MCF 10A (cell line): ENCODE results near the gene BUB1B. TPM values are rescaled to one million over a fixed set of nuclear protein-coding genes. Genes with fewer than 3 reads are reported as not detected.

Experiments used
- BruUV-seq: library from RNA; stranded (reverse); fragments of 400-500 nt; replicated peaks from 2 replicates; lab custom pipeline; 2021; lab: Mats Ljungman, UMichigan
- CTCF ChIA-PET: fragments of 300-600 bp; sonication (Branson Sonifier 250); formaldehyde crosslinking; extraction: SDS; loops from one replicate; lab custom pipeline; 2021; ENCODE audit warnings: antibody characterized with exemption, inconsistent platforms; lab: Yijun Ruan, JAX
- POLR2A ChIA-PET: fragments of 300-600, 350-650 bp; sonication (Branson Sonifier 250); formaldehyde crosslinking; extraction: SDS; loops from one replicate; lab custom pipeline; 2020; ENCODE audit warnings: antibody characterized with exemption, inconsistent platforms; lab: Yijun Ruan, JAX
- DNase-seq: peaks from one replicate; pipeline ENCODE4 v3.0.0-alpha.2; 2018; ENCODE audit not compliant: unreplicated experiment
- H3K27ac Mint-ChIP-seq: one replicate; pipeline ENCODE4 v1.8.0; 2022; ENCODE audit warnings: mild to moderate bottlenecking, low read depth, mixed read lengths; ENCODE audit not compliant: unreplicated experiment
- H3K27me3 Mint-ChIP-seq: one replicate; pipeline ENCODE4 v1.8.0; 2022; ENCODE audit warnings: mixed read lengths; ENCODE audit not compliant: insufficient read depth, unreplicated experiment
- H3K36me3 Mint-ChIP-seq: one replicate; pipeline ENCODE4 v1.8.0; 2022; ENCODE audit warnings: mild to moderate bottlenecking, moderate library complexity, mixed read lengths; ENCODE audit not compliant: insufficient read depth, unreplicated experiment
- H3K4me1 Mint-ChIP-seq: one replicate; pipeline ENCODE4 v1.8.0; 2022; ENCODE audit warnings: mixed read lengths; ENCODE audit not compliant: insufficient read depth, unreplicated experiment
- H3K4me3 Mint-ChIP-seq: one replicate; pipeline ENCODE4 v1.8.0; 2022; ENCODE audit warnings: mild to moderate bottlenecking, moderate library complexity, mixed read lengths; ENCODE audit not compliant: unreplicated experiment
- H3K9me3 Mint-ChIP-seq: one replicate; pipeline ENCODE4 v1.8.0; 2022; ENCODE audit warnings: mixed read lengths; ENCODE audit not compliant: unreplicated experiment
- intact Hi-C: fragments of 100-400 bp; cut with micrococcal nuclease; formaldehyde crosslinking; loops from 2 replicates; pipeline ENCODE4 v1.14.1; 2022
- total RNA-seq: library from RNA; stranded (reverse); gene quantifications from 2 replicates; pipeline ENCODE4 v1.2.3, GENCODE V29; 2022
- TF ChIP-seq, protein P1 (sequence below): fragments of 200-600 bp; IDR thresholded peaks from one replicate; pipeline ENCODE4 v1.8.0; 2022; ENCODE audit warnings: antibody characterized with exemption, mild to moderate bottlenecking; ENCODE audit not compliant: unreplicated experiment

The BUB1B gene
- total RNA-seq, 1 experiment from 2014 or later, result 30.9 TPM

GRCh38 chr15:40233727-40234577 lies 73.1 kb downstream of the BUB1B start:
- ChIA-PET CTCF (interaction anchor here (0.6 to 4.4 kb wide), 7 partner anchors 11 to 790 kb away, joined by 3 to 35 read pairs (median 4); no protein-coding TSS in a partner anchor), POLR2A (interaction anchor here (0.9 to 2.4 kb wide), 4 partner anchors 11 to 33 kb away, joined by 4 to 12 read pairs (median 6); no protein-coding TSS in a partner anchor)
- H3K9me3 Mint-ChIP-seq, result no peaks in the 10 kb centered on the region
- peak; percentile 63 for DNase-seq
- peaks cover 24% of the 10 kb centered on the region for H3K4me1 Mint-ChIP-seq
- peaks cover 4% of the 10 kb centered on the region for H3K36me3 Mint-ChIP-seq
- BruUV-seq, result no TSS peak
- H3K27me3 Mint-ChIP-seq, result no peaks in the 10 kb centered on the region
- H3K27ac Mint-ChIP-seq, result peak overlapping the region; percentile 54
- H3K4me3 Mint-ChIP-seq, result no peak overlapping the region
- TF ChIP-seq, protein P1, sequence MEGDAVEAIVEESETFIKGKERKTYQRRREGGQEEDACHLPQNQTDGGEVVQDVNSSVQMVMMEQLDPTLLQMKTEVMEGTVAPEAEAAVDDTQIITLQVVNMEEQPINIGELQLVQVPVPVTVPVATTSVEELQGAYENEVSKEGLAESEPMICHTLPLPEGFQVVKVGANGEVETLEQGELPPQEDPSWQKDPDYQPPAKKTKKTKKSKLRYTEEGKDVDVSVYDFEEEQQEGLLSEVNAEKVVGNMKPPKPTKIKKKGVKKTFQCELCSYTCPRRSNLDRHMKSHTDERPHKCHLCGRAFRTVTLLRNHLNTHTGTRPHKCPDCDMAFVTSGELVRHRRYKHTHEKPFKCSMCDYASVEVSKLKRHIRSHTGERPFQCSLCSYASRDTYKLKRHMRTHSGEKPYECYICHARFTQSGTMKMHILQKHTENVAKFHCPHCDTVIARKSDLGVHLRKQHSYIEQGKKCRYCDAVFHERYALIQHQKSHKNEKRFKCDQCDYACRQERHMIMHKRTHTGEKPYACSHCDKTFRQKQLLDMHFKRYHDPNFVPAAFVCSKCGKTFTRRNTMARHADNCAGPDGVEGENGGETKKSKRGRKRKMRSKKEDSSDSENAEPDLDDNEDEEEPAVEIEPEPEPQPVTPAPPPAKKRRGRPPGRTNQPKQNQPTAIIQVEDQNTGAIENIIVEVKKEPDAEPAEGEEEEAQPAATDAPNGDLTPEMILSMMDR, result no peak
- intact Hi-C loops, result no loop called here

GRCh38 chr15:40234783-40235182 lies 73.9 kb downstream of the BUB1B start:
- no peaks in the 10 kb centered on the region for H3K27me3 Mint-ChIP-seq
- H3K4me3 Mint-ChIP-seq, result no peak overlapping the region
- H3K4me1 Mint-ChIP-seq, result peaks cover 31% of the 10 kb centered on the region
- TF ChIP-seq, protein P1, result no peak
- no TSS peak for BruUV-seq
- no peaks in the 10 kb centered on the region for H3K9me3 Mint-ChIP-seq
- CTCF ChIA-PET, result interaction anchor here (0.7 to 4.4 kb wide), 4 partner anchors 11 to 39 kb away, joined by 3 to 35 read pairs (median 18); no protein-coding TSS in a partner anchor
- peak overlapping the region; percentile 54 for H3K27ac Mint-ChIP-seq
- H3K36me3 Mint-ChIP-seq, result no peaks in the 10 kb centered on the region
- intact Hi-C loops, result no loop called here
- DNase-seq, result peak; percentile 51
- POLR2A ChIA-PET, result interaction anchor here (0.9 to 2.4 kb wide), 4 partner anchors 11 to 32 kb away, joined by 4 to 12 read pairs (median 6); no protein-coding TSS in a partner anchor

- H3K27me3 Mint-ChIP-seq, result no peaks in the 10 kb centered on the region
- POLR2A ChIA-PET, result interaction anchor here (0.9 to 2.4 kb wide), 5 partner anchors 10 to 31 kb away, joined by 3 to 12 read pairs (median 6); no protein-coding TSS in a partner anchor
- CTCF ChIA-PET, result interaction anchor here (0.6 to 4.4 kb wide), 4 partner anchors 12 to 54 kb away, joined by 3 to 35 read pairs (median 4); no protein-coding TSS in a partner anchor
- intact Hi-C loops, result no loop called here
- H3K27ac Mint-ChIP-seq, result no peak overlapping the region
- DNase-seq, result no peak
- no peaks in the 10 kb centered on the region for H3K36me3 Mint-ChIP-seq
- H3K9me3 Mint-ChIP-seq, result no peaks in the 10 kb centered on the region
- no TSS peak for BruUV-seq
- TF ChIP-seq, protein P1, result no peak
- peaks cover 32% of the 10 kb centered on the region for H3K4me1 Mint-ChIP-seq
- no peak overlapping the region for H3K4me3 Mint-ChIP-seq
Observed at GRCh38 chr15:40235201-40235885, 74.5 kb downstream of the BUB1B start.
